Caco-2 (cell line): ENCODE results near the gene IDI2. TPM values are rescaled to one million over a fixed set of nuclear protein-coding genes. Genes with fewer than 3 reads are reported as not detected.
"Not testable (repeated sequence)": the region's sequence is repeated elsewhere in the genome, so short reads cannot be mapped to it uniquely, and the experiment has no call there.

ENCODE experiments used
- BruUV-seq: library from RNA; stranded (reverse); fragments of 400-500 nt; replicated peaks from 2 replicates; lab custom pipeline; 2021; lab: Mats Ljungman, UMichigan
- CTCF ChIA-PET: fragments of 300-600 bp; sonication (Branson Sonifier 250); formaldehyde crosslinking; loops from one replicate; lab custom pipeline; 2022; ENCODE audit warnings: antibody characterized with exemption; lab: Charles Lee
- POLR2A ChIA-PET: fragments of 300-600 bp; sonication (Branson Sonifier 250); formaldehyde crosslinking; loops from one replicate; lab custom pipeline; 2022; ENCODE audit warnings: antibody characterized with exemption; lab: Charles Lee
- DNase-seq, 2 experiments: peaks; one replicate each; pipeline versions ENCODE4 v3.0.0 to v3.0.0-alpha.2; 2020 to 2022
- H3K27me3 ChIP-seq: replicated peaks from 2 replicates; pipeline ENCODE4 v1.6.0; 2011; ENCODE audit warnings: low read length; ENCODE audit not compliant: control insufficient read depth, insufficient read depth
- H3K36me3 ChIP-seq: 2 replicates; pipeline ENCODE4 v1.5.1; 2011; ENCODE audit warnings: low read length; ENCODE audit not compliant: control insufficient read depth, insufficient read depth
- H3K4me1 ChIP-seq: fragments of 250-450 bp; sonication (Bioruptor Pico); 2 replicates; pipeline ENCODE4 v1.5.1; 2020; ENCODE audit warnings: mild to moderate bottlenecking
- H3K4me3 ChIP-seq: 2 replicates; pipeline ENCODE4 v1.5.1; 2011; ENCODE audit warnings: low read depth, mild to moderate bottlenecking, control low read depth, low read length
- H3K9me3 ChIP-seq: fragments of 250-450 bp; sonication (Bioruptor Pico); 2 replicates; pipeline ENCODE4 v1.5.1; 2020; ENCODE audit warnings: mild to moderate bottlenecking, moderate library complexity
- H3K27ac Mint-ChIP-seq: one replicate; pipeline ENCODE4 v1.8.0; 2022; ENCODE audit warnings: mixed read lengths; ENCODE audit not compliant: unreplicated experiment
- H3K27me3 Mint-ChIP-seq: one replicate; pipeline ENCODE4 v1.8.0; 2022; ENCODE audit warnings: mixed read lengths; ENCODE audit not compliant: insufficient read depth, unreplicated experiment
- H3K36me3 Mint-ChIP-seq: one replicate; pipeline ENCODE4 v1.8.0; 2022; ENCODE audit warnings: mild to moderate bottlenecking, mixed read lengths; ENCODE audit not compliant: insufficient read depth, unreplicated experiment
- H3K4me1 Mint-ChIP-seq: one replicate; pipeline ENCODE4 v1.8.0; 2022; ENCODE audit warnings: low read depth, mixed read lengths; ENCODE audit not compliant: unreplicated experiment
- H3K4me3 Mint-ChIP-seq: one replicate; pipeline ENCODE4 v1.8.0; 2022; ENCODE audit warnings: mild to moderate bottlenecking, moderate library complexity, mixed read lengths; ENCODE audit not compliant: unreplicated experiment
- H3K9me3 Mint-ChIP-seq: one replicate; pipeline ENCODE4 v1.8.0; 2022; ENCODE audit warnings: mixed read lengths; ENCODE audit not compliant: unreplicated experiment
- intact Hi-C: fragments of 100-400 bp; cut with micrococcal nuclease; formaldehyde crosslinking; loops from one replicate; pipeline ENCODE4 v1.10.0; 2022; ENCODE audit not compliant: unreplicated experiment
- total RNA-seq: library from RNA; stranded (reverse); gene quantifications from 2 replicates; pipeline ENCODE4 v1.2.3, GENCODE V29; 2022
- TF ChIP-seq, protein P1 (sequence below), 2 experiments: fragments of 200-600 bp in 1 of 2; IDR thresholded peaks; 1 replicate in 1 of 2; 2 replicates in 1 of 2; pipeline versions ENCODE4 v1.5.1 to v1.8.0; 2011 to 2022; ENCODE audit warnings: antibody characterized with exemption in 1 of 2, control low read depth in 1 of 2, inconsistent platforms in 1 of 2, low read depth in 1 of 2, low read length in 1 of 2, mild to moderate bottlenecking in 1 of 2, moderate library complexity in 1 of 2; ENCODE audit not compliant: insufficient read depth in 1 of 2, severe bottlenecking in 1 of 2, unreplicated experiment in 1 of 2

The IDI2 gene
- total RNA-seq, 1 experiment from 2014 or later = not detected

GRCh38 chr10:1041514-1041913 is 15.9 kb upstream of the IDI2 start:
- no peak overlapping the region for H3K27ac Mint-ChIP-seq
- no peaks in the 10 kb centered on the region for H3K27me3 Mint-ChIP-seq
- Histone ChIP-seq H3K27me3 (no peaks in the 10 kb centered on the region), H3K9me3 (no peaks in the 10 kb centered on the region), H3K4me1 (peaks cover 9% of the 10 kb centered on the region), H3K36me3 (peaks cover 4% of the 10 kb centered on the region), H3K4me3 (no peak overlapping the region)
- no TSS peak for BruUV-seq
- TF ChIP-seq, protein P1, sequence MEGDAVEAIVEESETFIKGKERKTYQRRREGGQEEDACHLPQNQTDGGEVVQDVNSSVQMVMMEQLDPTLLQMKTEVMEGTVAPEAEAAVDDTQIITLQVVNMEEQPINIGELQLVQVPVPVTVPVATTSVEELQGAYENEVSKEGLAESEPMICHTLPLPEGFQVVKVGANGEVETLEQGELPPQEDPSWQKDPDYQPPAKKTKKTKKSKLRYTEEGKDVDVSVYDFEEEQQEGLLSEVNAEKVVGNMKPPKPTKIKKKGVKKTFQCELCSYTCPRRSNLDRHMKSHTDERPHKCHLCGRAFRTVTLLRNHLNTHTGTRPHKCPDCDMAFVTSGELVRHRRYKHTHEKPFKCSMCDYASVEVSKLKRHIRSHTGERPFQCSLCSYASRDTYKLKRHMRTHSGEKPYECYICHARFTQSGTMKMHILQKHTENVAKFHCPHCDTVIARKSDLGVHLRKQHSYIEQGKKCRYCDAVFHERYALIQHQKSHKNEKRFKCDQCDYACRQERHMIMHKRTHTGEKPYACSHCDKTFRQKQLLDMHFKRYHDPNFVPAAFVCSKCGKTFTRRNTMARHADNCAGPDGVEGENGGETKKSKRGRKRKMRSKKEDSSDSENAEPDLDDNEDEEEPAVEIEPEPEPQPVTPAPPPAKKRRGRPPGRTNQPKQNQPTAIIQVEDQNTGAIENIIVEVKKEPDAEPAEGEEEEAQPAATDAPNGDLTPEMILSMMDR (IDR thresholded peaks at IDR 0.05; ENCODE audit: insufficient read depth in 1 of 2, low read depth in 1 of 2, low read length in 1 of 2, severe bottlenecking in 1 of 2, unreplicated experiment in 1 of 2) = no peak
- H3K36me3 Mint-ChIP-seq = peaks cover 82% of the 10 kb centered on the region
- no peak for DNase-seq
- H3K4me1 Mint-ChIP-seq = peaks cover 26% of the 10 kb centered on the region
- H3K4me3 Mint-ChIP-seq = no peak overlapping the region
- ChIA-PET POLR2A (interaction anchor here (0.7 to 1.0 kb wide), 2 partner anchors 34 to 126 kb away, joined by 4 to 6 read pairs; no protein-coding TSS in a partner anchor), CTCF (no interaction called here)
- H3K9me3 Mint-ChIP-seq = no peaks in the 10 kb centered on the region
- intact Hi-C loops = no loop called here

DNA sequence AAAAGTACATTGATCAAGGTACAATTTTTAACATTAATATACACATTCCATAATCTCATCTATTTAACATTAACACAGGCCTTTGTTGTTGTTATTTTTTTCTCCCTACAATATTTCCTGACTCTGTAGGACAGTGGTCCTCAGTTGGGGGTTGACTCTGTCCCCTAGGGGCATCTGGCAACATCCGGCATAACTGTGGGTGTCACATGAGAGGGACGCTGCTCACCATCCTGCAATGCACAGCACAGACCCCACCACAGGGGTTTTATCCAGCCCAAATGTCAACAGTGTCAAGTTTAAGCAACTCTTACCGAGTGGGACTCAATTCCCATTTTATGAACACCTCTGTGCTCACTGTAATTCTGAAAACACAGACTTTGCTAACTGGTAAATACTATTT is 14.5 kb upstream of the IDI2 start:
- H3K9me3 Mint-ChIP-seq = no peaks in the 10 kb centered on the region
- TF ChIP-seq, protein P1 (IDR thresholded peaks at IDR 0.05; ENCODE audit: insufficient read depth in 1 of 2, low read depth in 1 of 2, low read length in 1 of 2, severe bottlenecking in 1 of 2, unreplicated experiment in 1 of 2) = no peak
- ChIA-PET CTCF (no interaction called here), POLR2A (no interaction called here)
- H3K4me1 Mint-ChIP-seq = peaks cover 17% of the 10 kb centered on the region
- Histone ChIP-seq H3K36me3 (peaks cover 4% of the 10 kb centered on the region), H3K4me1 (peaks cover 9% of the 10 kb centered on the region), H3K4me3 (no peak overlapping the region), H3K27me3 (no peaks in the 10 kb centered on the region), H3K9me3 (no peaks in the 10 kb centered on the region)
- no peak overlapping the region for H3K27ac Mint-ChIP-seq
- no peak for DNase-seq
- intact Hi-C loops = no loop called here
- no peak overlapping the region for H3K4me3 Mint-ChIP-seq
- no TSS peak for BruUV-seq
- peaks cover 72% of the 10 kb centered on the region for H3K36me3 Mint-ChIP-seq
- no peaks in the 10 kb centered on the region for H3K27me3 Mint-ChIP-seq

DNA sequence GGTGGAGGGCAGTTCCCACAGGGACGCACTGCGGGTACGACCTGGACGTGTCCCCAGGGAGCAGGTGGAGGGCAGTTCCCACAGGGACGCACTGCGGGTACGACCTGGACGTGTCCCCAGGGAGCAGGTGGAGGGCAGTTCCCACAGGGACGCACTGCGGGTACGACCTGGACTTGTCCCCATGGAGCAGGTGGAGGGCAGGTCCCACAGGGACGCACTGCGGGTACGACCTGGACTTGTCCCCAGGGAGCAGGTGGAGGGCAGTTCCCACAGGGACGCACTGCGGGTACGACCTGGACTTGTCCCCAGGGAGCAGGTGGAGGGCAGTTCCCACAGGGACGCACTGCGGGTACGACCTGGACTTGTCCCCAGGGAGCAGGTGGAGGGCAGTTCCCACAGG is 13.1 kb upstream of the IDI2 start:
- H3K4me1 ChIP-seq, H3K9me3 Mint-ChIP-seq, H3K4me1 Mint-ChIP-seq, H3K4me3 ChIP-seq, H3K4me3 Mint-ChIP-seq, intact Hi-C loops, H3K9me3 ChIP-seq, BruUV-seq, H3K27me3 ChIP-seq, DNase-seq, H3K27ac Mint-ChIP-seq, H3K27me3 Mint-ChIP-seq, H3K36me3 ChIP-seq: not testable (repeated sequence)
- ChIA-PET POLR2A (interaction anchor here (1.2 kb wide), 1 partner anchor 10 kb away, joined by 4 read pairs; the partner anchor contains the start of gene IDI1), CTCF (interaction anchor here (0.6 kb wide), 1 partner anchor 191 kb away, joined by 3 read pairs; no protein-coding TSS in a partner anchor)
- peaks cover 60% of the 10 kb centered on the region for H3K36me3 Mint-ChIP-seq
